HG02870 (cell line): ENCODE data around the gene FBXW4.

Source experiments
- ATAC-seq: cut with Tn5 transposase; IDR thresholded peaks from one replicate; pipeline ENCODE4 v1.9.1; 2021; ENCODE audit warnings: mild to moderate bottlenecking, moderate library complexity; ENCODE audit not compliant: unreplicated experiment

Gene FBXW4

DNA sequence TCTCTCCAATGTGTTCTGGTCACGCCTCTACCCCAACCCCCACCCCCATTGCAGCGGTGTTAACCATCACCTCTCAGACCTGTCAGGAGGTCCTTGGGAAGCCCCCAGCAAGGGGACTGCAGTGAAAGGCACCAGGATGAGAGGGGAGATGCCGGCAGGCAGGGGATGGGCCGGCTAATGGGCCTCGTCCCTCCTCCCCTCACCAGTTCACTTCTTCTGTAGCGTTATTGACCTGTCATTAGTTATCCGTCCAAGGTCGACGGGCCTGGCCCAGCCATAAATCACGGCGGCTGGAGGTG, 125.7 kb downstream of the FBXW4 start:
- ATAC-seq = no peak

DNA sequence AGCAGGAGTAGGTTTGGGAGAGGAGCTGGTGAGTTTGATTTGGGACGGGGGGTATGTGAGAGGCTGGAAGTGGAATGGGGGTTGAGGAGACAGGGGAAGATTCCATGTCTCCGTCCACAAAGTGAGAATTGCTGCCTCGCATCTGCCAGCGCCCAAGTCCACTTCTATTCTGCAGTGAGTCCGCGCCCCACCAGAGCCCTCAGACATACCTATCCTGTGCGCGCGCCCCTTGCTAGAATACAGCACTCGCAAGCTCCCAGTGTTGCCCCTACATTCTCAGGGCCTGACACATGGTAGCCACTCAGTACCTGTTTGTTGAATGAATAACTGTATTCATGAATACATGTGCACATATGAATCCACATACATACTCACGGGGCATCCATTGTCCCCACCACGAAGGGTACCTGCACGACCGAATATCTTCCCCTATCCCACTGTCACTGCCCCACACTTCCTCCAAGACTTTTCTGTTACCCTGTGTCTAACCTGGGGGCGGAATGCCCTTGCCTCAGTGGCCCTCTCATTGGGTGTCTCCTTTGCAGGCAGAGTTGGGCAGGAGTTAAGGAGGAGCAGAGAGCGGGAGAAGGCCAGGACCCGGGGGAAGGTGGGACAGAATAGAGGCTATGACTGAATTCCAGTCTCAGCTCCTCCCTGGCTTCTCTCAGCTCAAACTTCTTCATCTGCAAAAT, 126.8 kb downstream of the FBXW4 start:
- ATAC-seq = no peak

DNA sequence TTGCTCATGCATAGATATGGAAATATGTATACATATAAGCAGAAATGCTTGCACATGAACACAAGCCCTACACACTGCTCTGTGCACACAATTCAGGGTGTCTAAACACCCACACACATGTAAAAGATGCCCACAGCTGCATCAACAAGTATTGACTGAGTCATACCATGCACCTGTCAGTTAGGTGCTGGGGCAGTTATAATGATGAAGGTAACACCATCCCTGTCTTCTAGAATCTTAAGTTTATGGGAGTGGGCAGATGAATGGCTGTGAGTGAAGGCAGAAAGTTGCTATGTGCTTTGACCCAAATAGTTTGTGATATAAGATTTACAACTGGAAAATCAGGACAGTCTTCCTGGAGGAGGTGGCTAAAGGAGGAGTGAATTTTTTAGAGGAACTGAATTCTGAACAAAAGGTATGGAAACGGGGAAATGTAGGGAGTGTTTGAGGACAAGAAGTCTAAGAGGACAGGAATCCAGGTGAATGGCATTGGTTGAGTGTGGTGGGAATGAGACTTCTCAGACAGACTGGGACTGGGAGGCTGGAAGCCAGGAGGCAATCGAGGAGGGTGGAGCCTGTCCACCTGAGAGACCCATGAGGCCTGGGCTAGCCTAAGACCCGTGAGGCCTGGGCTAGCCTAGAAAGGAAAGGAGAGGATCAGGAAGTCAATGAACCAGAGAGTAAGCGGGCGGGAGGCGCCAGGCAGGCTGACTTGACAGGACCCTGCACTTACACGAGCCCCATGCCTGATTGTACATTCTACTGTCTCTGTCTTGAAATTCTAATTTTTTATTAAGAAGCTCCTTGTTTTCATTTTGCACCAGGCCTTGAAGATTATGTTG, 127.6 kb downstream of the FBXW4 start:
- no peak for ATAC-seq

DNA sequence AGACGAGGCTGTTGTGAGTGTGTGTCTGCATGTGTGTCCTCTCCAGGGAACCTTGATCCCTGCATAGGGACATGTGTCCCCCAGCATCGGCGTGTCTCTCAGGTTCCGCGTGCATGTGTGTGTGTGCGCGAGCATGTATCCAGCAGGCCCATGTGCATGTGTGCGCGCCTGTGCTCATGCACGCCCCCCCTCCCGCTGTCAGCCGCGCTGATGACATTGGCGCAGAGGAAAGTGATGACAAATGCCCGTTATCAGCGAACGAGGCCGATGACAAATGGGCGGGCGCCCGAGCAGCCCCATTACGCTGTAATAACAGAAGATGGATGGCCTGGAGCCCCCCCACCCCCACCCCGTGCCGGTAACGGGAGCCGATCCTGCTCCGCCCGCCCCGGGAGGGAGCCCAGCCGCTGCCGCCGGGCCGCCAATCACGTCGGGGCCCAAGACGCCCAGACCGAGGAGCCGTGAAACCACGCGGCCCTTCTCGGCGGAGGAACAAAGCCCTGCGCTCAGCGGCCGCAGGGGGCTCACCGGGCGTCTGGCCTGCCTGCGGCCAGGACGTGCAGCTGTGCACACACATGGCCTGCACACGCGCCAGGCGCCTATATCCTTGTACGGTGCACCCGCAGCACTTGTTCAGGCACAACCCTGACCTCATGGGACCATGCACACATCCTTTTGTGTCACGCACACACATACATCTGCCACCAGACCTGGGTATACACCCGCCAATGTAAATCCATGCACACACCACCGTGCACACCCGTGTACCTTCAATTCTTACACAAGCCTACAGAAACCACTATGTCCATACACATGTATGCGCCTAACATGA, 128.4 kb downstream of the FBXW4 start:
- no peak for ATAC-seq

DNA sequence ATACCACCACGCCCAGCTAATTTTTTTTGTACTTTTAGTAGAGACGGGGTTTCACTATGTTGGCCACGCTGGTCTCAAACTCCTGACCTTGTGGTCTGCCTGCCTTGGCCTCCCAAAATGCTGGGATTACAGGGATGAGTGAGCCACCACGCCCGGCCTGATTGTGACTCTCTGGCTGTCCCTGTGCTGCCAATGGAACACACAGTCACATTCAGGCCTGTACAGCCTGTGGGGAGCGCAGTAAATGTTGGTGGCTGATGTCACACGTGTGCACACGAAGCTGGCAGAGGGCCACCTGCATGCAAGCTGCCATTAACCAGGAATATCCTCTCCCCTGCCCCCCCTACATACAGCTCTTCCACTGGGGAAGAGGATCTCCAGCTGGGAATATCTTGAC, 129.0 kb downstream of the FBXW4 start:
- no peak for ATAC-seq

DNA sequence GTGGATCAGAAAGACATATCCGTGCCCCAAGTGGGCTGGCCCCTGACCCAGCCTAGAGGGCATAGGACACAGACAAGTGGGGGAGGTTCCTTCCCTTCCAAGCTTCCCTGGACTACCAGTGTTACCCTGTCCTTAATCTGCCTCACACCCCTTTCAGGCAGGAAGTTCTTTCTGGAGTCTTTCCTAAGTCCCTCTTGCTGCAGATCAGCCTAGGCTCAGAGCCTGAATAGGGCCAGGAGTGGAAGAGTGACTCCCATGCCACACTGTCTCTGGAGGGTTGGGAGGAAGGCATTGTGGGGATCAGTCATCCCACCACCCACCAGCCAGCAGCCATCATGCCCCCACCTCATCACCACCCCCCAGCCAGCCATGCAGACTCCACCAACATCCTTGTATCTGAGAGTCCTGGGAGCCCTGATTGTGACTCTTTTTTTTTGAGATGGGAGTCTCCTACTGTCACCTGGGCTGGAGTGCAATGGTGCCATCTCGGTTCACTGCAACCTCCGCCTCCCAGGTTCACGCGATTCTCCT, 129.5 kb downstream of the FBXW4 start:
- ATAC-seq = no peak

DNA sequence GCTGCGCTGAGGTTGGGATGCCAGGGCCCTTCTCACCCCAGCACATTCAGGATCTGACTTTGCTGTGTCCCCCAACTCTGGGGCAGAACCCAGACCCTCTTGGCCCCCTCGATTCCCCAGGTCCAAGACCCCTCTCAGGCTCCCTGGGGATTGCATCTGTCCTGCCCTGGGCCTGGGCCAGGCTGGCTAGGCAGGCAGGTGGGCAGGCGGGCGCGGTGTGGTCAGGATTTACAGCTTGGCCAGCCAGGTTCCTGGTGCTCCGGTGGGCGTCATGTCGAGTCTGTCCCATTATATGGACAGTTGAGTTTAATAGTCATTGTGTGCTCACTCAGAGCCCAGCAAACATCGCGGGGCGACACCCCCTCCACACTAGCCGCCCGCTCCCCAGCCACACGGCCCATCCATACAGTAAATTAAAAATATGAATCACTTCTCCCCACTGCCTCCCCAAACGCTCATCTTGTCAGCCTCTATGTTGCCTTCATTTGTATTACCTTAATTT, 130.4 kb downstream of the FBXW4 start:
- no peak for ATAC-seq

DNA sequence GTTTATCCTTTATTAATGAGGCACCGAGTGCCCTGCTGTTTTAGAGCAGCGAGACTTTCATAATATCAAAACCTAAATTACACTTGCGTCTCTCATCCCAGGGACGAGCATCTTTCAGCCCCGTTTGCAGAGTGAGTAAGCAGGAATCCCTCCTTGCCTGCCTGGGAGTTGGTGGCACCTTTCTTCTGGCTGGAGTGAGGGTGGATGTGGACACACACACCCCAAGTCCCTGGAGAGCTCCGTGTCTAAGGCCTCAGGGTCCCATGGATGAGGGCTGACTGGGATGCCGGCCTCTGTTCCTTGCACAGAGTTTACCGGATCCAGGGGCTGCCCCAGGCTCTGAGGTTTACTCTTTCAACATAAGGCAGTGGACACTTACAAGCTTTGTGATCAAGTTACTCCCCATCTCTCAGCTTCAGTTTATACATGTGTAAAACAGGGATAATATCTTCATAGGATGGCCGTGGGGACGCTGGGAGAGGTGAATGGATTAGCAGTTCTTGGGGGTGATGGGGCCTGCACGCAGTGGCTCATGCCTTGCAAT, 131.4 kb downstream of the FBXW4 start:
- no peak for ATAC-seq

DNA sequence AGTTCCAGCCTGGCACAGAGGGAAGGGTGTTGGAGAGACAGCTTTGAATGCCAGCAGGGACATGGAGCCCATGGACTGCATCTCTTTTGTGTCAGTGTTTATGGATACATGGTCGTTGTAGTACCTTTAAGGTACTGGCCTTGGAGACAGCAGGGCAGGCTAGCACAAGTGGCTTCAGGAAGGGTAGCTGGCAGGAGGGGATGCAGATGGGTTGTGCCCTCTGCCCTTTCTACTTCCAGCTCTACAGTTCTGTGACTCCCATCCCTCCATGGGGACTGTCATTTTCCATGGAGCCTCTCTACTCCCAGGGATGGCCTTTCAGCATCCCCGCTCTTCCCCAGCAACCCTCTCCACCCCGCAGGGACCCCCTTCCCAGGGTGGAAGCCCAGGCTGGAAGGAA, 132.0 kb downstream of the FBXW4 start:
- ATAC-seq = no peak

DNA sequence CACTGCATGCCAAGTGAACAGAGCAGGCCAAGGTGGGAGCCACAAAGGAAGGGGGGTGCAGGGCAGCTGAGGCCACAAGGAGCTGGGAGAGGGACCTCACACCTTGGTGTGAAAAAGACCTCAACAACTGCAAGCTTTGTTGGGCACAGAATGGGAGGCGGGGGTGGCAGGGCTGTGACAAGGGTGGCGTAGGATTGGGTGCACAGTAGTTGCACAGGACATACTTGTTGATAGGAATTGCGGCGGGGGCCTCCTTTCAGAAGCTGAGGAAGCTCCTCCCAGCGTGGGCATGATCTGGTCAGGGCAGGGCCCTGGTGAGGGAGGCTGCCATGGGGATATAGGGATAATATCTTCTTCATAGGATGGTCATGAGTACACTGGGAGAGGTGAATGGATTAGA, 132.7 kb downstream of the FBXW4 start:
- ATAC-seq = no peak

DNA sequence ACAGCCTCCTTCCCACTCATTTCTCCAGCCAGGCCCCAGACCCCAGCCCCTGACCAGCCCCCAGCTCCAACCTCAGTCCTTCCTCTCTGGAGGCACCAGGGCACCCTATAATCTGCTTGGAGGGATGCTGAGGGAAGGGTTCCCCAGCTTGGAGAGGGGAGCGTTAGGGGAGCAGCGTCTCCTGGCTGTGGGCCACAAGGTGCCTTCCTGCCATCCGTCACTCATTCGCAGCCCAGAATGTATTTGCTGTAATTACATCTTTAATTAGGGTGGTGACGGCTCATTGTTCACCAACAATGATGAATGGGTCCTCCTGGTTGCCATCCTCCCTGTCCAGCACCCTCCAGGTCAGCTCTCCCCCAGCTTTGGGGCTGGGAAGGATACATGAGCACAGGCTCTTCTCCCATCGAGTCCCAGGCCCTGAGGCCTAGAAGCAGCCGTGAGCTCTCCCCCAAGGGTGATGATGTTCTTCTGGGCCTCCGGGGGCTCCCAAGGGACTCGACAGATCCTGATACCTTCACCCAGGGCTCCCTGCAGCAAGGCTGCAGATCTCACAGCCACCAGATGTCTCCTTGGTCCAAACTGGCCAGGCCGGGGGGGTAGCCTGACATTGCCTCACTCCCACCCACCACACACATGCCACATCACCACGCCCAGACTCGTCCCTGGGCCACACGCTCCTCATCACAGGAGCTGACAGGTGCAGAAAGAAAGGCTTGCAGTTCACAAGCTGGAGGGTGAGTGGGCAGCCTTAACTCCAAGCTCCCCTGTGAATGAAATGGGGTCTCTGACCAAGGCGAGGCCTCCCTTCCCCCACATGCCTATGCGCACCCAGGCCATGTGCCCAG, 133.7 kb downstream of the FBXW4 start:
- no peak for ATAC-seq
